ENCODE data around the gene TAS1R1.

- TF ChIP-seq POLR2A (IDR thresholded peaks at IDR 0.05) = no peak
- TF ChIP-seq CTCF (IDR thresholded peaks at IDR 0.05) = no peak
These were observed 36.1 kb downstream of the TAS1R1 start for GRCh38 chr1:6591222-6591621.

Measured in body of pancreas (tissue), 4 donors.